Measurements from ENCODE around the gene OR5AU1.

DNA sequence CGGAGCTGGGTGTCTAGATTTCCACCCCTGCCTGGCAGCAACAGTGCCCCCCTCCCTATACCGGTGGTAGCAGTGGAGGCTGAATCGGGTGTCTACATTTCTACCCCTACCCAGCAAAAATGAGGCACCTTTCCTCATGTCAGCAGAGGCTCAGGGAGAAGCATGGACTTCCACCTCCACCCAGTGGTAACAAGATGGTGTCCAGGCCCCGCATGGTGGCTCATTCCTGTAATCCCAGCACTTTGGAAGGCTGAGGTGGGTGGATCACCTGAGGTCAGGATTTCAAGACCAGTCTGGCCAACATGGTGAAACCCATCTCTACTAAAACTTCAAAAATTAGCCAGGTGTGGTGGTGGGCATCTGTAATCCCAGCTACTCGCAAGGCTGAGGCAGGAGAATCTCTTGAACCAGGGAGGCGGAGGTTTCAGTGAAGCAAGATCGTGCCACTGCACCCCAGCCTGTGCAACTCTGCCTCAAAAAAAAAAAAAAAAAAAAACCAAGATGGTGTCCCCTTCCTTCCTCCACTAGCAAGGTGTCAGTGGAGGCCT, 35.5 kb upstream of the OR5AU1 start:
- no peak for TF ChIP-seq EZH2 (IDR thresholded peaks at IDR 0.05; ENCODE audit: low read length, unreplicated experiment)
- TF ChIP-seq, protein P1, sequence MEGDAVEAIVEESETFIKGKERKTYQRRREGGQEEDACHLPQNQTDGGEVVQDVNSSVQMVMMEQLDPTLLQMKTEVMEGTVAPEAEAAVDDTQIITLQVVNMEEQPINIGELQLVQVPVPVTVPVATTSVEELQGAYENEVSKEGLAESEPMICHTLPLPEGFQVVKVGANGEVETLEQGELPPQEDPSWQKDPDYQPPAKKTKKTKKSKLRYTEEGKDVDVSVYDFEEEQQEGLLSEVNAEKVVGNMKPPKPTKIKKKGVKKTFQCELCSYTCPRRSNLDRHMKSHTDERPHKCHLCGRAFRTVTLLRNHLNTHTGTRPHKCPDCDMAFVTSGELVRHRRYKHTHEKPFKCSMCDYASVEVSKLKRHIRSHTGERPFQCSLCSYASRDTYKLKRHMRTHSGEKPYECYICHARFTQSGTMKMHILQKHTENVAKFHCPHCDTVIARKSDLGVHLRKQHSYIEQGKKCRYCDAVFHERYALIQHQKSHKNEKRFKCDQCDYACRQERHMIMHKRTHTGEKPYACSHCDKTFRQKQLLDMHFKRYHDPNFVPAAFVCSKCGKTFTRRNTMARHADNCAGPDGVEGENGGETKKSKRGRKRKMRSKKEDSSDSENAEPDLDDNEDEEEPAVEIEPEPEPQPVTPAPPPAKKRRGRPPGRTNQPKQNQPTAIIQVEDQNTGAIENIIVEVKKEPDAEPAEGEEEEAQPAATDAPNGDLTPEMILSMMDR (conservative IDR thresholded peaks at IDR 0.05; ENCODE audit: low read depth, low read length), result no peak
- TF ChIP-seq EZH2phosphoT487 (IDR thresholded peaks at IDR 0.05; ENCODE audit: borderline replicate concordance, low read length), result no peak

All from PC-3 (cell line).